K562 (cell line): ENCODE measurements around the gene TLK2. TPM values are rescaled to one million over a fixed set of nuclear protein-coding genes. Genes with fewer than 3 reads are reported as not detected.

ENCODE experiments used
- ARID2 ChIP-seq: fragments of 450-650 bp; IDR thresholded peaks from 2 replicates; pipeline ENCODE4 v1.6.1; 2017; ENCODE audit warnings: antibody characterized with exemption, mild to moderate bottlenecking
- ETV6 ChIP-seq, 3 experiments: fragments of 150-350 bp in 1 of 3; sonication (generic) in 1 of 3; formaldehyde crosslinking in 1 of 3; IDR thresholded peaks; 2 replicates each; pipeline versions ENCODE4 v1.6.1 to v1.8.0; 2014 to 2022; ENCODE audit warnings: borderline replicate concordance in 2 of 3, low read depth in 2 of 3, antibody characterized with exemption in 1 of 3, low read length in 1 of 3, mild to moderate bottlenecking in 1 of 3, missing genetic modification reagents in 1 of 3
- ILK ChIP-seq: fragments of 450-650 bp; IDR thresholded peaks from 2 replicates; pipeline ENCODE4 v1.6.1; 2016; ENCODE audit warnings: missing genetic modification characterization, low read depth, mild to moderate bottlenecking, missing compliant biosample characterization, moderate library complexity, borderline replicate concordance
- MAZ ChIP-seq, 2 experiments: fragments of 450-650 bp in 1 of 2; sonication (generic) in 1 of 2; formaldehyde crosslinking; IDR thresholded peaks in 1 of 2; conservative IDR thresholded peaks in 1 of 2; 2 replicates each; pipeline versions ENCODE4 v1.4.0 to v1.5.0; 2020; ENCODE audit warnings: mild to moderate bottlenecking in 1 of 2, missing genetic modification reagents in 1 of 2
- ZFP30 ChIP-seq: fragments of 250-450 bp; sonication (Bioruptor Pico); IDR thresholded peaks from 2 replicates; pipeline ENCODE4 v1.8.0; 2022; ENCODE audit warnings: moderate library complexity, mild to moderate bottlenecking, inconsistent platforms, borderline replicate concordance
- polyA plus RNA-seq, 8 experiments: library from polyadenylated mRNA; depleted of rRNA in 4 of 8; stranded (reverse) in 5 of 8; unstranded in 3 of 8; fragments of >200 nt; fragmentation: Nextera tagmentation in 2 of 8; fragmentation: Illumina TruSeq in 1 of 8; extraction: Ambion mirVana in 2 of 8; extraction: Trizol in 1 of 8; gene quantifications; 2 replicates each; pipeline versions ENCODE4 v1.2.1 to v1.2.3, GENCODE V29; 2011 to 2014; ENCODE audit warnings: inconsistent platforms in 1 of 8, missing spikeins in 1 of 8
- total RNA-seq, 7 experiments: library from RNA; depleted of rRNA in 6 of 7; stranded (reverse); fragments of >200 nt in 6 of 7; fragmentation: Illumina TruSeq in 2 of 7; extraction: Trizol in 2 of 7; gene quantifications; 2 replicates each; pipeline versions ENCODE4 v1.2.1 to v1.2.3, GENCODE V29; 2011 to 2021; ENCODE audit warnings: low replicate concordance in 1 of 7
- TF ChIP-seq, protein P1 (sequence below): fragments of 250-450 bp; sonication (Bioruptor Pico); IDR thresholded peaks from 2 replicates; pipeline ENCODE4 v1.5.1; 2021; ENCODE audit warnings: mild to moderate bottlenecking

TLK2 gene
- total and polyA plus RNA-seq, 9 of the 15 experiments (the other 6 are each of a cell fraction or from before 2014, with no cell fraction given), result 10.1 to 51.9 (median 32.4) TPM

DNA sequence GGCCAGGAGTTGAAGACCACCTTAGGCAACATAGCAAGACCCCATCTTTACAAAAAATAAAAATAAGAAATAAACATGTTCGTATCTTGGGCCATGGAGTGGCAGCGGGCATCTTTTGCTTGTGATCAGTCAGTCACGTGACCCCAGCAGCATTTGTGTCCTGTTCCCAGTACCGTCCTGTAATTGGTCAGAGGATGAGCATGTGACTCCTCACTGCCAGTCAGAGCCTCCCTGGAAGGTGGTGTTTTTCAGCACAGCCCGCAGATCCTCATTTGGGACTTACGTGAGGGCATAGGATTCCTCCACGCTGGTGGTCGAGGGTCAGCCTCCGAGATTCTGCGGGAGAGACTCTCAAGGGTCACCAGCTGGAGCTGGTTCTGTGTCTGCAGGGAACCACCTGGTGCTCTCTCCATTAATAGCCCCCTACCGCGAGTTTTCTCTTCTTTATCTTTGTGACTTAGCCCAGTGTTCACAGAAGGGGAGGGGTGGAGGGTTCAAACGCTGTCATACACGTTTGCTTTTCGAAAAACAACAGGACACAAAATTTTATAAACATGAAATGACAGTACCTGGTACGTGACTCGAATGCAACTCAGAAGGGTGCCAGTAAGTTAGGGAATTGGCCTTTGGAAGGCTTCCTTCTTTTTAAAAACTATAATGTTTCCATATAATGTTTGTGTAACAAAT is 166.0 kb downstream of the TLK2 start (continued):
- no peak for TF ChIP-seq MAZ (CRISPR knock-in tag; conservative IDR thresholded peaks at IDR 0.05 in 1 of 2, IDR thresholded peaks at IDR 0.05 in 1 of 2)
- no peak for TF ChIP-seq ZFP30 (CRISPR knock-in tag)
- no peak for TF ChIP-seq ILK (tag)
- TF ChIP-seq ARID2, result no peak
- TF ChIP-seq ETV6 (IDR thresholded peaks at IDR 0.05; ENCODE audit: borderline replicate concordance in 1 of 2, low read depth in 2 of 2, low read length in 1 of 2), result no peak
- TF ChIP-seq ETV6 (CRISPR knock-in tag; IDR thresholded peaks at IDR 0.05; ENCODE audit: borderline replicate concordance), result no peak
- TF ChIP-seq, protein P1, sequence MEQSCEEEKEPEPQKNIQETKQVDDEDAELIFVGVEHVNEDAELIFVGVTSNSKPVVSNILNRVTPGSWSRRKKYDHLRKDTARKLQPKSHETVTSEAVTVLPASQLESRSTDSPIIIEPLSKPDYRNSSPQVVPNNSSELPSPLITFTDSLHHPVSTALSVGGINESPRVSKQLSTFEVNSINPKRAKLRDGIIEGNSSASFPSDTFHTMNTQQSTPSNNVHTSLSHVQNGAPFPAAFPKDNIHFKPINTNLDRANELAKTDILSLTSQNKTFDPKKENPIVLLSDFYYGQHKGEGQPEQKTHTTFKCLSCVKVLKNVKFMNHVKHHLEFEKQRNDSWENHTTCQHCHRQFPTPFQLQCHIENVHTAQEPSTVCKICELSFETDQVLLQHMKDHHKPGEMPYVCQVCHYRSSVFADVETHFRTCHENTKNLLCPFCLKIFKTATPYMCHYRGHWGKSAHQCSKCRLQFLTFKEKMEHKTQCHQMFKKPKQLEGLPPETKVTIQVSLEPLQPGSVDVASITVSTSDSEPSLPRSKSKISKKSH (CRISPR knock-in tag), result no peak
